Measurements from ENCODE around the gene PSMG3.

PSMG3 gene

GRCh38 chr7:1569833-1570632 lies at the start of gene PSMG3:
Gene PSMG3 (minus strand): TSS chr7:1570032. CDS start chr7:1569339, 693 bp downstream.
- peak; percentile 57 for DNase-seq (ENCODE audit: low read depth)
- peak; percentile 9 for TF ChIP-seq CTCF (conservative IDR thresholded peaks at IDR 0.05; ENCODE audit: low read depth, low read length)
- H3K4me3 ChIP-seq (ENCODE audit: low read length), result peak within 1 kb of the TSS; percentile 82

GRCh38 chr7:1618475-1618874 lies 48.6 kb upstream of the PSMG3 start:
- H3K4me3 ChIP-seq (ENCODE audit: low read length), result no peak overlapping the region
- TF ChIP-seq CTCF (conservative IDR thresholded peaks at IDR 0.05; ENCODE audit: low read depth, low read length), result no peak
- DNase-seq (ENCODE audit: low read depth), result no peak

GRCh38 chr7:1617957-1618356 lies 48.1 kb upstream of the PSMG3 start:
- no peak overlapping the region for H3K4me3 ChIP-seq (ENCODE audit: low read length)
- no peak for DNase-seq (ENCODE audit: low read depth)
- TF ChIP-seq CTCF (conservative IDR thresholded peaks at IDR 0.05; ENCODE audit: low read depth, low read length), result no peak

- DNase-seq (ENCODE audit: low read depth), result no peak
- no peak overlapping the region for H3K4me3 ChIP-seq (ENCODE audit: low read length)
- no peak for TF ChIP-seq CTCF (conservative IDR thresholded peaks at IDR 0.05; ENCODE audit: low read depth, low read length)
Measured at GRCh38 chr7:1616741-1617140, 46.9 kb upstream of the PSMG3 start.

GRCh38 chr7:1611708-1612241 lies 41.9 kb upstream of the PSMG3 start:
- no peak for TF ChIP-seq CTCF (conservative IDR thresholded peaks at IDR 0.05; ENCODE audit: low read depth, low read length)
- H3K4me3 ChIP-seq (ENCODE audit: low read length), result no peak overlapping the region
- peak; percentile 15 for DNase-seq (ENCODE audit: low read depth)

GRCh38 chr7:1610678-1611302 lies 41.0 kb upstream of the PSMG3 start:
- H3K4me3 ChIP-seq (ENCODE audit: low read length), result no peak overlapping the region
- TF ChIP-seq CTCF (conservative IDR thresholded peaks at IDR 0.05; ENCODE audit: low read depth, low read length), result no peak
- DNase-seq (ENCODE audit: low read depth), result no peak

All from retinal pigment epithelial cell (primary cell).